Gastroesophageal sphincter (tissue), 3 donors: ENCODE results near the gene ARHGAP30.

Experiments used
- EP300 ChIP-seq: sonication (generic); formaldehyde crosslinking; IDR thresholded peaks from one replicate; pipeline ENCODE4 v1.6.1; 2017; ENCODE audit warnings: antibody characterized with exemption, mild to moderate bottlenecking
- POLR2A ChIP-seq, 2 donors: fragments of 450-650 bp; IDR thresholded peaks; one replicate each; pipeline ENCODE4 v1.6.1; 2017; ENCODE audit warnings: antibody characterized with exemption in 2 of 2, mild to moderate bottlenecking in 2 of 2, moderate library complexity in 1 of 2
- POLR2AphosphoS5 ChIP-seq: sonication (generic); formaldehyde crosslinking; IDR thresholded peaks from one replicate; pipeline ENCODE4 v1.6.1; 2017; ENCODE audit warnings: antibody characterized with exemption
- TF ChIP-seq, protein P1 (sequence below), 4 experiments: fragments of 200-600 bp in 2 of 4; fragments of 450-650 bp in 2 of 4; sonication (generic) in 1 of 4; IDR thresholded peaks; one replicate each; pipeline ENCODE4 v1.5.1; 2017 to 2019; ENCODE audit warnings: antibody characterized with exemption in 4 of 4, mild to moderate bottlenecking in 2 of 4, moderate library complexity in 2 of 4

GRCh38 chr1:161037661-161038522 lies 31.8 kb downstream of the ARHGAP30 start:
- TF ChIP-seq POLR2A (IDR thresholded peaks at IDR 0.05) (no peak), EP300 (no peak), POLR2AphosphoS5 (no peak)
- TF ChIP-seq, protein P1, sequence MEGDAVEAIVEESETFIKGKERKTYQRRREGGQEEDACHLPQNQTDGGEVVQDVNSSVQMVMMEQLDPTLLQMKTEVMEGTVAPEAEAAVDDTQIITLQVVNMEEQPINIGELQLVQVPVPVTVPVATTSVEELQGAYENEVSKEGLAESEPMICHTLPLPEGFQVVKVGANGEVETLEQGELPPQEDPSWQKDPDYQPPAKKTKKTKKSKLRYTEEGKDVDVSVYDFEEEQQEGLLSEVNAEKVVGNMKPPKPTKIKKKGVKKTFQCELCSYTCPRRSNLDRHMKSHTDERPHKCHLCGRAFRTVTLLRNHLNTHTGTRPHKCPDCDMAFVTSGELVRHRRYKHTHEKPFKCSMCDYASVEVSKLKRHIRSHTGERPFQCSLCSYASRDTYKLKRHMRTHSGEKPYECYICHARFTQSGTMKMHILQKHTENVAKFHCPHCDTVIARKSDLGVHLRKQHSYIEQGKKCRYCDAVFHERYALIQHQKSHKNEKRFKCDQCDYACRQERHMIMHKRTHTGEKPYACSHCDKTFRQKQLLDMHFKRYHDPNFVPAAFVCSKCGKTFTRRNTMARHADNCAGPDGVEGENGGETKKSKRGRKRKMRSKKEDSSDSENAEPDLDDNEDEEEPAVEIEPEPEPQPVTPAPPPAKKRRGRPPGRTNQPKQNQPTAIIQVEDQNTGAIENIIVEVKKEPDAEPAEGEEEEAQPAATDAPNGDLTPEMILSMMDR (IDR thresholded peaks at IDR 0.05) = no peak
